Epithelial cell of alveolus of lung (primary cell): ENCODE data around the gene ZNF41. TPM values are rescaled to one million over a fixed set of nuclear protein-coding genes. Genes with fewer than 3 reads are reported as not detected.

Source experiments
- total RNA-seq: library from RNA; depleted of rRNA; stranded (reverse); fragments of >200 nt; gene quantifications from 2 replicates; pipeline ENCODE4 v1.2.1, GENCODE V29; 2015

ZNF41 gene
- total RNA-seq = 6.6 and 10.7 TPM in 2 replicates

GRCh38 chrX:47482512-47483305 lies at the start of gene ZNF41:
TSS of gene ZNF41 (minus strand) at chrX:47483222. CDS start at chrX:47467481, 15,741 bp downstream.

Other genes starting within 250 kb of the ZNF41 start
- gene ZNF157, start 112.6 kb downstream of the ZNF41 start, total RNA-seq = under 0.01 TPM in 1 of 2 replicates, not detected in the other
- gene ARAF, start 78.0 kb upstream of the ZNF41 start, total RNA-seq = 31.0 and 31.5 TPM in 2 replicates
- 1,035 and 4,999 TPM in 2 replicates for gene TIMP1, start 99.2 kb upstream of the ZNF41 start, total RNA-seq
- 0.80 and 3.5 TPM in 2 replicates for gene SYN1, start 136.6 kb upstream of the ZNF41 start, total RNA-seq
- 0.39 and 0.56 TPM in 2 replicates for gene CFP, start 146.7 kb upstream of the ZNF41 start, total RNA-seq
- gene ELK1, start 167.3 kb upstream of the ZNF41 start, total RNA-seq = 41.1 and 55.3 TPM in 2 replicates
- gene UXT, start 176.0 kb upstream of the ZNF41 start, total RNA-seq = 103 and 164 TPM in 2 replicates